HG02885 (cell line): ENCODE measurements around the gene ARL13A.
"Not testable (repeated sequence)": the region's sequence is repeated elsewhere in the genome, so short reads cannot be mapped to it uniquely, and the experiment has no call there.

ENCODE experiments used
- ATAC-seq: cut with Tn5 transposase; IDR thresholded peaks from one replicate; pipeline ENCODE4 v1.9.1; 2021; ENCODE audit warnings: mild to moderate bottlenecking; ENCODE audit not compliant: unreplicated experiment, poor library complexity

The ARL13A gene

DNA sequence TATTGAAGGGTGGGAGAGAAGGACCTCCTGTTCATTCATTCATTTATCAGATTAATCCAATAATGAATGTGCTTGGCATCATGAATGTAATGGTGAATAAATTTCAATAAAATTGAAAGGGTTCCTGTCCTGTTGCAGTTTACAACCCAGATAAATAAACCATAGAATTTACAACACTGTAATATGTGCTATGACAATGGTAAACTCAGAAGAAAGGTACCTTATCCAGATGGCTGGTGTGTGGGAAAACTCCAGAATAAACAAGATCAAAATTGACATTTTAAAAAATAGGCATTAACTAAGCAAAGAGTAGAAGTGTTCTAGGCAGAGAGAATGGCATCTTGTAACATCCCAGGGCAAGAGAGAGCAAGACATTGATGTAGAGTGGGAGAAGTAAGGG lies 15.3 kb downstream of the ARL13A start:
- no peak for ATAC-seq

- no peak for ATAC-seq
Measured at GRCh38 chrX:100990139-100990538, 20.6 kb downstream of the ARL13A start.

- ATAC-seq = no peak
Measured at GRCh38 chrX:100994352-100995281, 25.1 kb downstream of the ARL13A start.

DNA sequence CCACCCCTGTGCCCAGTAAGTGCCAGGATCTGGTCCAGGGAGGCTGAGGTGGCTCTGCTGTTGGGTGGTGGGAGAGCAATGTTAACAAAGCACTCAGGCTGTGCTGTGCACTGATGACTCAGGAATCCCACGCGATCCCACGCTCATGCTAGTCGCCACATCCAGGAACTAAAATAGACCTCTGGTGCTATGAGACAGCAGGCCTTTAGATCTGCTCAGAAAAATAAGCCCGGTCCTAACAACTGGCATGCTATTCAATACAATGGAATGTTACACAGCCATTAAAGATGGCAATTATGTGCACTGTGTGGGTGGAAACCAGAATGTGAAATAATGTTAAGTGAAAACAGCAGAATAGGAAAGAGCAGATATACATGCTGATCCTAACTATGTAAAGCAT lies 26.0 kb downstream of the ARL13A start:
- ATAC-seq = no peak

DNA sequence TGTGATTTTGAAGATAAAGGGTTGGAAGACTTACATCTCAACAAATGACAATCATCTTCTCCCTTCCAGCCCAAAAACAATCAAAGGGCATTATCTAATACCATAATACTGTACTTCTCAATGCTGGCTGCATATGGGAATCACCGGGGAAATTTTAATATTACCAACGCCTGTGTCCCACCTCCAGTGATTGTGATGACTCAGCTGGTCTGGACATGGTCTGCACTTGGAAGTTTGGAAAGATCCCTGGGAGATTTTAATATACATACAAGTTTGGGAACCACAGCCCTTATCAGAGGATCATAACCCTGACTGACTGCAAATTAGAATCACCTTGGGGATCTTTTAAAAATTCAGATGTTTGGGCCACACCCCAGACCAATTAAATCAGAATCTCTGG lies 29.9 kb downstream of the ARL13A start:
- ATAC-seq = no peak

GRCh38 chrX:101009090-101009489 lies 39.6 kb downstream of the ARL13A start:
- ATAC-seq = no peak

- not testable (repeated sequence) for ATAC-seq
Measured at GRCh38 chrX:101012031-101012430, 42.5 kb downstream of the ARL13A start.

GRCh38 chrX:101022020-101022419 lies 52.5 kb downstream of the ARL13A start:
- ATAC-seq = no peak

GRCh38 chrX:101025126-101025525 lies 55.6 kb downstream of the ARL13A start:
- ATAC-seq = no peak

- ATAC-seq = no peak
Measured at GRCh38 chrX:101028562-101028961, 59.1 kb downstream of the ARL13A start.

DNA sequence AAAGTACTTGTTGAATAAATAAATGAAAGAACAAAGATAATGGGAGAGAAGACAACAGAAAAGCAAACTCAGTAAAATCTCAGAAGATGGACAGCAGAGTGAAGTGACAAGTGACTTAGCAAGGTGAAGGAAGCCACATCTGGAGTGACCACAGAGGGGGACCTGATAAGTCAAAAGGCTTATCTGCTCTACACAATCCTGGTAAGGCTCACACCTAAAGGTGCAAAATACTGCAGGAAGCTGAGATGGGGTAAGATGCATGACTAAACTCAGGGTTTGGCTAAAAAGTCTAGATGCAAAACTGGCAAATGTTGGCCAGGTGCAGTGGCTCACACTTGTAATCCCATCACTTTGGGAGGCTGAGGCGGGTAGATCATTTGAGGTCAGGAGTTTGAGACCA lies 60.2 kb downstream of the ARL13A start:
- ATAC-seq = no peak

DNA sequence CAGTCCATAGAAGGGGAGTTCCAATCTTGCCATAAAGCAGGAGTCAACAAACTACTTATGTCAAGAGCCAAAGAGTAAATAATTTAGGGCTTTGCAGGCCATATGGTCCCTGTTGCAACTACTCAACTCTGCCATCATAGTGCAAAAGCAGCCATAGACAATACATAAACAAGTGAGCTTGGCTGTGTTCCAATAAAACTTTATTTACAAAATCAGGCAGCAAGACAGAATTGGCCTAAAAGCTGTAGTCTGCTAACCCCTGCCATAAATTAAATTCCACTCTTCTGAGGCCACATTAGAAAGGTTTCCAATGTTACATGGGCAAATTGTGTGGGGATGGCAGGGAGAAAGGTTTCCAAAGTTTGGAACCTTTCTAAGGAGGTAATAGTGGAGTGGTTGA lies 67.7 kb downstream of the ARL13A start:
- no peak for ATAC-seq

GRCh38 chrX:101040197-101040596 lies 70.7 kb downstream of the ARL13A start:
- no peak for ATAC-seq
